Breast epithelium (tissue), 3 donors: ENCODE results near the gene DYNLT1.

Source experiments
- POLR2A ChIP-seq: fragments of 450-650 bp; IDR thresholded peaks from one replicate; pipeline ENCODE4 v1.6.1; 2016; ENCODE audit warnings: antibody characterized with exemption, mild to moderate bottlenecking, moderate library complexity
- POLR2AphosphoS5 ChIP-seq, 3 donors: sonication (generic); formaldehyde crosslinking; IDR thresholded peaks; one replicate each; pipeline ENCODE4 v1.6.1; 2017; ENCODE audit warnings: antibody characterized with exemption in 3 of 3
- TF ChIP-seq, protein P1 (sequence below), 3 donors: fragments of 450-650 bp; IDR thresholded peaks; one replicate each; pipeline ENCODE4 v1.5.1; 2016 to 2017; ENCODE audit warnings: antibody characterized with exemption in 3 of 3, mild to moderate bottlenecking in 3 of 3, moderate library complexity in 3 of 3

DNA sequence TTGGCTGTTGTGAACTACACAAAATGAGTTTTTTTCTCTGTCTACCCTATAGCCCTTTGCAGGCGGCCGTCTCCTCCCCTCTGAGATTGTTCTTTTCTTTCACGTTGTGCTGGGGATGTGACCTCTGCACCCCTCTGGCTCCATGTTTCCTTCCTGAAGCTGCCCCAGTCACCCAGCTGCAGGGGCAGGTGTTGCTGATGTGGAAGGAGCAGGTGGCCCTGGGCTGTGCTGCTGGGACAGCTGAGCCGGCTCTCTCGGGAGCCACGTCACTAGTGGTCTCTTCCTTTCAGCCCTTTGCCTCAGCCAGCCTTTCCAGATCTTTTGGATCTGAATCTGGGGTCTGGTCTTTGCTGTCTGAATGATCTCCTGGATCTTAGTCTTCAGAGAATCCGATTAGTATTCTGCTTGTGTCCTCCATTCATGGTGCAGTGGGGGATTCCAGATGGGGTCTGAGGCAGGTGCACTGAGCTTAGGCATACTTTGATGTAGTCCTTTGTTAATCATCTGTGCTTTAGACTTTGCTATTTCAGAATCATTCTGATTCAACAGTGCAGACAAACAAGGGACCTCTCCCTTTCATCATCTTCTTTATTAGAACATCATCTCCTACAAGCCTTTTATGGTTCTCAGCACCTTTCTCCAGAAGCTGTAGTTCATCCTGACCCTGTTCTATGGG is 53.3 kb downstream of the DYNLT1 start:
- TF ChIP-seq POLR2A, result no peak
- TF ChIP-seq, protein P1, sequence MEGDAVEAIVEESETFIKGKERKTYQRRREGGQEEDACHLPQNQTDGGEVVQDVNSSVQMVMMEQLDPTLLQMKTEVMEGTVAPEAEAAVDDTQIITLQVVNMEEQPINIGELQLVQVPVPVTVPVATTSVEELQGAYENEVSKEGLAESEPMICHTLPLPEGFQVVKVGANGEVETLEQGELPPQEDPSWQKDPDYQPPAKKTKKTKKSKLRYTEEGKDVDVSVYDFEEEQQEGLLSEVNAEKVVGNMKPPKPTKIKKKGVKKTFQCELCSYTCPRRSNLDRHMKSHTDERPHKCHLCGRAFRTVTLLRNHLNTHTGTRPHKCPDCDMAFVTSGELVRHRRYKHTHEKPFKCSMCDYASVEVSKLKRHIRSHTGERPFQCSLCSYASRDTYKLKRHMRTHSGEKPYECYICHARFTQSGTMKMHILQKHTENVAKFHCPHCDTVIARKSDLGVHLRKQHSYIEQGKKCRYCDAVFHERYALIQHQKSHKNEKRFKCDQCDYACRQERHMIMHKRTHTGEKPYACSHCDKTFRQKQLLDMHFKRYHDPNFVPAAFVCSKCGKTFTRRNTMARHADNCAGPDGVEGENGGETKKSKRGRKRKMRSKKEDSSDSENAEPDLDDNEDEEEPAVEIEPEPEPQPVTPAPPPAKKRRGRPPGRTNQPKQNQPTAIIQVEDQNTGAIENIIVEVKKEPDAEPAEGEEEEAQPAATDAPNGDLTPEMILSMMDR (IDR thresholded peaks at IDR 0.05), result no peak
- TF ChIP-seq POLR2AphosphoS5 (IDR thresholded peaks at IDR 0.05), result no peak
